Measurements from ENCODE around the gene PCDHA8. TPM values are rescaled to one million over a fixed set of nuclear protein-coding genes. Genes with fewer than 3 reads are reported as not detected.
"Not testable (repeated sequence)": the region's sequence is repeated elsewhere in the genome, so short reads cannot be mapped to it uniquely, and the experiment has no call there.

Gene PCDHA8
- total RNA-seq, 1 experiment from 2014 or later = not detected

DNA sequence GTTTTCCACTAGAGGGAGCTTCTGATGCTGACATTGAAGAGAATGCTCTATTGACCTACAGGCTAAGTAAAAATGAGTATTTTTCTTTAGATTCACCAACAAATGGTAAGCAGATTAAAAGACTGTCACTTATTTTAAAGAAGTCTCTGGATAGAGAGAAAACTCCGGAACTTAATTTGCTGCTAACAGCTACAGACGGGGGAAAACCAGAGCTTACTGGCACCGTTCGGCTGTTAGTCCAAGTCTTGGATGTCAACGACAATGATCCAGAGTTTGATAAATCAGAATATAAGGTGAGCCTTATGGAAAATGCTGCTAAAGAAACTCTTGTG is 28.5 kb downstream of the PCDHA8 start:
- no peak for DNase-seq (ENCODE audit: low read depth)

DNA sequence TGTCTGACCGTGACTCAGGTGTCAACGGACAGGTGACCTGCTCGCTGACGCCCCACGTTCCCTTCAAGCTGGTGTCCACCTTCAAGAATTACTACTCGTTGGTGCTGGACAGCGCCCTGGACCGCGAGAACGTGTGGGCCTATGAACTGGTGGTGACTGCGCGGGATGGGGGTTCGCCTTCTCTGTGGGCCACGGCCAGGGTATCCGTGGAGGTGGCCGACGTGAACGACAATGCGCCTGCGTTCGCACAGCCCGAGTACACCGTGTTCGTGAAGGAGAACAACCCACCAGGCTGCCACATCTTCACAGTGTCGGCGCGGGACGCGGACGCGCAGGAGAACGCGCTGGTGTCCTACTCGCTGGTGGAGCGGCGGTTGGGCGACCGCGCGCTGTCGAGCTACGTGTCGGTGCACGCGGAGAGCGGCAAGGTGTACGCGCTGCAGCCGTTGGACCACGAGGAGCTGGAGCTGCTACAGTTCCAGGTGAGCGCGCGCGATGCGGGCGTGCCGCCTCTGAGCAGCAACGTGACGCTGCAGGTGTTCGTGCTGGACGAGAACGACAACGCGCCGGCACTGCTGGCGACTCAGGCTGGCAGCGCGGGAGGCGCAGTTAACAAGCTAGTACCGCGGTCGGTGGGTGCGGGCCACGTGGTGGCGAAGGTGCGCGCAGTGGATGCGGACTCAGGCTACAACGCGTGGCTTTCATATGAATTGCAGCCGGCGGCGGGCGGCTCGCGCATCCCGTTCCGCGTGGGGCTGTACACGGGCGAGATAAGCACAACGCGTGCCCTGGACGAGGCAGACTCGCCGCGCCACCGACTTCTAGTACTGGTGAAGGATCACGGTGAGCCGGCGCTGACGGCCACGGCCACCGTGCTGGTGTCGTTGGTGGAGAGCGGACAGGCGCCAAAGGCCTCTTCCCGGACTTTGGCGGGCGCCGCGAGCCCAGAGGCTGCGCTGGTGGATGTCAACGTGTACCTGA is 29.5 kb downstream of the PCDHA8 start:
- no peak for DNase-seq (ENCODE audit: low read depth)

DNA sequence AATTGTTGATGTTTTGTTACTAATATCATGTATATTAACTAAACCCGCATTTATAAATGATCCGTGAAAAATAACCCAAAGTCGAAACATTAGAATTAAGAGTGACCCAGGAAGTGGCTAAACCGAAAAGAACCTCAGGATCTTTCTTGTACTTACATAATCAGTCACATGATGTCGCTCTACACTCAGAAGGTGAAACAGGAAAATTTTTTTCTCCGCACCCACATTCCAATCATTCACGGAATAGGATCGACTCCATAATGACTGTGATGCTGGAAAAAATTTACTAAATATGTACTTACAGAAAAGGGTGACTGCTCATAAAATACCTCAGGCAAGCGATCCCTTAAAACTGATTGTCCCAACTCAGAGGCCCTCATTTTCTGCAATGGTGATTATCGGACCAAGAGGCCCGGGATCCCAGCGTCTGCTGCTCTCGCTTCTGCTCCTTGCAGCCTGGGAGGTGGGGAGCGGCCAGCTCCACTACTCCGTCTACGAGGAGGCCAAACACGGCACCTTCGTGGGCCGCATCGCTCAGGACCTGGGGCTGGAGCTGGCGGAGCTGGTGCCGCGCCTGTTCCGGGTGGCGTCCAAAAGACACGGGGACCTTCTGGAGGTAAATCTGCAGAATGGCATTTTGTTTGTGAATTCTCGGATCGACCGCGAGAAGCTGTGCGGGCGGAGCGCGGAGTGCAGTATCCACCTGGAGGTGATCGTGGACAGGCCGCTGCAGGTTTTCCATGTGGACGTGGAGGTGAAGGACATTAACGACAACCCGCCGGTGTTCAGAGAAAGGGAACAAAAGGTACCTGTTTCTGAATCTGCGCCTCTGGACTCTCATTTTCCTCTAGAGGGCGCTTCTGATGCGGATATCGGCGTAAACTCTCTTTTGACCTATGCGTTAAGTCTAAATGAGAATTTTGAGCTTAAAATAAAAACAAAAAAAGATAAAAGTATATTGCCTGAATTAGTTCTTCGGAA is 34.4 kb downstream of the PCDHA8 start, which contains the start of gene PCDHA12:
Gene PCDHA12, plus strand, starts transcription at position 224 of the 981 bp plus-strand sequence. Its CDS starts 165 bp downstream, at position 389.
- no peak for DNase-seq (ENCODE audit: low read depth)

DNA sequence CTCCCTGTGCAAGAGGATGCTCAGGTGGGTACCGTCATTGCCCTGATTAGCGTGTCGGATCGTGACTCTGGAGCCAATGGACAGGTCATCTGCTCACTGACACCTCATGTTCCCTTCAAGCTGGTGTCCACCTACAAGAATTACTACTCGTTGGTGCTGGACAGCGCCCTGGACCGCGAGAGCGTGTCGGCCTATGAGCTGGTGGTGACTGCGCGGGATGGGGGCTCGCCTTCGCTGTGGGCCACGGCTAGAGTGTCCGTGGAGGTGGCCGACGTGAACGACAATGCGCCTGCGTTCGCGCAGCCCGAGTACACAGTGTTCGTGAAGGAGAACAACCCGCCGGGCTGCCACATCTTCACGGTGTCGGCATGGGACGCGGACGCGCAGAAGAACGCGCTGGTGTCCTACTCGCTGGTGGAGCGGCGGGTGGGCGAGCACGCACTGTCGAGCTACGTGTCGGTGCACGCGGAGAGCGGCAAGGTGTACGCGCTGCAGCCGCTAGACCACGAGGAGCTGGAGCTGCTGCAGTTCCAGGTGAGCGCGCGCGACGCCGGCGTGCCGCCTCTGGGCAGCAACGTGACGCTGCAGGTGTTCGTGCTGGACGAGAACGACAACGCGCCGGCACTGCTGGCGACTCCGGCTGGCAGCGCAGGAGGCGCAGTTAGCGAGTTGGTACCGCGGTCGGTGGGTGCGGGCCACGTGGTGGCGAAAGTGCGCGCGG is 35.7 kb downstream of the PCDHA8 start:
- DNase-seq (ENCODE audit: low read depth) = not testable (repeated sequence)

DNA sequence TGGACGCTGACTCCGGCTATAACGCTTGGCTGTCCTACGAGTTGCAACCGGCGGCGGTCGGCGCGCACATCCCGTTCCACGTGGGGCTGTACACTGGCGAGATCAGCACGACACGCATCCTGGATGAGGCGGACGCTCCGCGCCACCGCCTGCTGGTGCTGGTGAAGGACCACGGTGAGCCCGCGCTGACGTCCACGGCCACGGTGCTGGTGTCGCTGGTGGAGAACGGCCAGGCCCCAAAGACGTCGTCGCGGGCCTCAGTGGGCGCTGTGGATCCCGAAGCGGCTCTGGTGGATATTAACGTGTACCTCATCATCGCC is 36.2 kb downstream of the PCDHA8 start:
- DNase-seq (ENCODE audit: low read depth) = no peak

DNA sequence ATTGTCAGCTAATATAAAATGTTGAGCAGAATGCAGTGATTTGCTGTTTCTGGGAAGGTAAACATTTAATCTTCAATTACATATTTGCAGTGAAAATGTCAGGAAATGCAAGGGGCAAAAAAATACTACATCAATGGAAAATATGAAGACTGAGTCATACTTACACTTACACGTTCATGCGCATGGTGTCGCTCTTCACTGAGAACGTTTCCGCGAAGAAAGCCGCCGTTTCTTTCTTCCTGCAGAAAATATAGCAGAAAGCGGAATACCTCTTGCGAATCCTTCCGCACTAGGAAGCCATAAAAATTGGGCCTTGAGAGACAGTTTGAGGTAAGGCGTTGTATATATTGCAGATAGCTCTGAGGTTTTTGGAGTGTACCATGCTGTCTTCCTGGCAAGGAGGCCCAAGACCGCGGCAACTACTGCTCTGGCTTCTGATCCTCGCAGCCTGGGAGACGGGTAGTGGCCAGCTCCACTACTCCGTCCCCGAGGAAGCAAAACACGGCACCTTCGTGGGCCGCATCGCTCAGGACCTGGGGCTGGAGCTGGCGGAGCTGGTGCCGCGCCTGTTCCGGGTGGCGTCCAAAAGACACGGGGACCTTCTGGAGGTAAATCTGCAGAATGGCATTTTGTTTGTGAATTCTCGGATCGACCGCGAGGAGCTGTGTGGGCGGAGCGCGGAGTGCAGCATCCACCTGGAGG is 41.1 kb downstream of the PCDHA8 start, which contains the start of gene PCDHA13:
Gene PCDHA13, plus strand, starts transcription at position 236 of the 702 bp plus-strand sequence. Its CDS starts 145 bp downstream, at position 381.
- DNase-seq (ENCODE audit: low read depth) = no peak

DNA sequence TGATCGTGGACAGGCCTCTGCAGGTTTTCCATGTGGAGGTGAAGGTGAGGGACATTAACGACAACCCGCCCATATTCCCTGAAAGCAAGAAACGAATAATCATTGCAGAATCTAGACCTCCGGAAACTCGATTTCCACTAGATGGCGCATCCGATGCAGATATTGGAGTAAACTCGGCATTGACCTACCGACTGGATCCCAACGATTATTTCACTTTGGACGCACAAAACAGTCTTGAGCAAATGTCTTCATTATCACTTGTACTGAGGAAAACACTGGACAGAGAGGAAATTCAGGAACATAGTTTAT is 41.6 kb downstream of the PCDHA8 start:
- no peak for DNase-seq (ENCODE audit: low read depth)

DNA sequence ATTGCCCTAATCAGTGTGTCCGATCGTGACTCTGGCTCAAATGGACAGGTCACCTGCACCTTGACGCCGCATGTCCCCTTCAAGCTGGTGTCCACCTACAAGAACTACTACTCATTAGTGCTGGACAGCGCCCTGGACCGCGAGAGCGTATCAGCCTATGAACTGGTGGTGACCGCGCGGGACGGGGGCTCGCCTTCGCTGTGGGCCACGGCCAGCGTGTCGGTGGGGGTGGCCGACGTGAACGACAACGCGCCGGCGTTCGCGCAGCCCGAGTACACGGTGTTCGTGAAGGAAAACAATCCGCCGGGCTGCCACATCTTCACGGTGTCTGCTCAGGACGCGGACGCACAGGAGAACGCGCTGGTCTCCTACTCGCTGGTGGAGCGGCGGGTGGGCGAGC is 42.4 kb downstream of the PCDHA8 start:
- no peak for DNase-seq (ENCODE audit: low read depth)

DNA sequence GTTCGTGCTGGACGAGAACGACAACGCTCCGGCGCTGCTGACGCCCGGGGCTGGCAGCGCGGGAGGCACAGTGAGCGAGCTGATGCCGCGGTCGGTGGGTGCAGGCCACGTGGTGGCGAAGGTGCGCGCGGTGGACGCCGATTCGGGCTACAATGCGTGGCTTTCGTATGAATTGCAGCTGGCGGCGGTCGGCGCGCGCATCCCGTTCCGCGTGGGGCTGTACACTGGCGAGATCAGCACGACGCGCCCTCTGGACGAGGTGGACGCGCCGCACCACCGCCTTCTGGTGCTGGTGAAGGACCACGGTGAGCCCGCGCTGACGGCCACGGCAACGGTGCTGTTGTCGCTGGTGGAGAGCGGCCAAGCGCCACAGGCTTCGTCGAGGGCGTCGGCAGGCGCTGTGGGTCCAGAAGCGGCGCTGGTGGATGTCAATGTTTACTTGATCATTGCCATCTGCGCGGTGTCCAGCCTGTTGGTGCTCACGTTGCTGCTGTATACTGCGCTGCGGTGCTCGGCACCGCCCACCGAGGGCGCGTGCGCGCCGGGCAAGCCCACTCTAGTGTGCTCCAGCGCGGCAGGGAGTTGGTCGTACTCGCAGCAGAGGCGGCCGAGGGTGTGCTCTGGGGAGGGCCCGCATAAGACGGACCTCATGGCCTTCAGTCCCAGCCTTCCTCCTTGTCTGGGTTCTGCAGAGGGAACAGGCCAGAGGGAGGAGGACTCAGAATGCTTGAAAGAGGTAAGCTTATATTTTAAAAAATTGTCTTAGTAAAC is 43.1 kb downstream of the PCDHA8 start:
- DNase-seq (ENCODE audit: low read depth) = no peak

Other genes starting within 250 kb of the PCDHA8 start
- 0.47 TPM in 1 of 2 replicates, not detected in the other for gene CD14, start 208.0 kb upstream of the PCDHA8 start, total RNA-seq (2014; rRNA removed; shearing (Covaris generic))
- gene TMCO6, start 201.7 kb upstream of the PCDHA8 start, total RNA-seq (2014; rRNA removed; shearing (Covaris generic)) = 15.2 and 32.7 TPM in 2 replicates
- 87.2 and 106 TPM in 2 replicates for gene NDUFA2, start 193.6 kb upstream of the PCDHA8 start, total RNA-seq (2014; rRNA removed; shearing (Covaris generic))
- 96.8 and 118 TPM in 2 replicates for gene IK, start 193.4 kb upstream of the PCDHA8 start, total RNA-seq (2014; rRNA removed; shearing (Covaris generic))
- 11.7 and 26.5 TPM in 2 replicates for gene WDR55, start 176.3 kb upstream of the PCDHA8 start, total RNA-seq (2014; rRNA removed; shearing (Covaris generic))
- gene DND1, start 167.6 kb upstream of the PCDHA8 start, total RNA-seq (2014; rRNA removed; shearing (Covaris generic)) = 0.44 TPM in 1 of 2 replicates, not detected in the other
- gene HARS1, start 149.8 kb upstream of the PCDHA8 start, total RNA-seq (2014; rRNA removed; shearing (Covaris generic)) = 36.8 and 58.1 TPM in 2 replicates
- 29.6 and 36.7 TPM in 2 replicates for gene HARS2, start 149.7 kb upstream of the PCDHA8 start, total RNA-seq (2014; rRNA removed; shearing (Covaris generic))
- gene ZMAT2, start 140.7 kb upstream of the PCDHA8 start, total RNA-seq (2014; rRNA removed; shearing (Covaris generic)) = 68.0 and 71.3 TPM in 2 replicates
- 0.05 TPM in 1 of 2 replicates, not detected in the other for gene PCDHA1, start 55.0 kb upstream of the PCDHA8 start, total RNA-seq (2014; rRNA removed; shearing (Covaris generic))
- gene PCDHA2, start 46.3 kb upstream of the PCDHA8 start, total RNA-seq (2014; rRNA removed; shearing (Covaris generic)) = not detected in 2 replicates
- not detected in 2 replicates for gene PCDHA3, start 40.1 kb upstream of the PCDHA8 start, total RNA-seq (2014; rRNA removed; shearing (Covaris generic))
- not detected in 2 replicates for gene PCDHA4, start 34.1 kb upstream of the PCDHA8 start, total RNA-seq (2014; rRNA removed; shearing (Covaris generic))
- not detected in 2 replicates for gene PCDHA5, start 19.6 kb upstream of the PCDHA8 start, total RNA-seq (2014; rRNA removed; shearing (Covaris generic))
- gene PCDHA6, start 13.2 kb upstream of the PCDHA8 start, total RNA-seq (2014; rRNA removed; shearing (Covaris generic)) = not detected in 2 replicates
- 0.02 TPM in 1 of 2 replicates, not detected in the other for gene PCDHA7, start 6.9 kb upstream of the PCDHA8 start, total RNA-seq (2014; rRNA removed; shearing (Covaris generic))
- gene PCDHA9, start 7.2 kb downstream of the PCDHA8 start, total RNA-seq (2014; rRNA removed; shearing (Covaris generic)) = not detected in 2 replicates
- gene PCDHA10, start 14.7 kb downstream of the PCDHA8 start, total RNA-seq (2014; rRNA removed; shearing (Covaris generic)) = not detected in 2 replicates
- gene PCDHA11, start 27.8 kb downstream of the PCDHA8 start, total RNA-seq (2014; rRNA removed; shearing (Covaris generic)) = 0.07 and 0.27 TPM in 2 replicates
- gene PCDHA12, start 34.1 kb downstream of the PCDHA8 start, total RNA-seq (2014; rRNA removed; shearing (Covaris generic)) = not detected in 2 replicates
- not detected in 2 replicates for gene PCDHA13, start 40.9 kb downstream of the PCDHA8 start, total RNA-seq (2014; rRNA removed; shearing (Covaris generic))
- gene PCDHAC1, start 85.1 kb downstream of the PCDHA8 start, total RNA-seq (2014; rRNA removed; shearing (Covaris generic)) = 0.25 and 0.34 TPM in 2 replicates
- 0.17 TPM in 1 of 2 replicates, not detected in the other for gene PCDHAC2, start 125.3 kb downstream of the PCDHA8 start, total RNA-seq (2014; rRNA removed; shearing (Covaris generic))
- not detected in 2 replicates for gene PCDHB1, start 210.2 kb downstream of the PCDHA8 start, total RNA-seq (2014; rRNA removed; shearing (Covaris generic))

Measured in M059J (cell line).